ENCODE data around the gene MYLK.

The MYLK gene

GRCh38 chr3:123564056-123564455, 320.1 kb downstream of the MYLK start:
- ATAC-seq (ENCODE audit: low read depth) (no peak), DNase-seq (ENCODE audit: low spot score) (no peak)
- no peak for TF ChIP-seq CTCF (IDR thresholded peaks at IDR 0.05; ENCODE audit: poor library complexity, severe bottlenecking)
- H3K36me3 ChIP-seq (ENCODE audit: low read depth), result peaks cover 37% of the 10 kb centered on the region
- no peak overlapping the region for H3K27ac ChIP-seq (ENCODE audit: poor library complexity, severe bottlenecking)
- H3K9me3 ChIP-seq (ENCODE audit: severe bottlenecking), result no peaks in the 10 kb centered on the region
- H3K4me1 ChIP-seq (ENCODE audit: insufficient read depth, poor library complexity, severe bottlenecking), result no peaks in the 10 kb centered on the region
- H3K27me3 ChIP-seq (ENCODE audit: insufficient read depth, poor library complexity, severe bottlenecking), result no peaks in the 10 kb centered on the region
- H3K4me3 ChIP-seq (ENCODE audit: severe bottlenecking), result no peak overlapping the region

- no peak for TF ChIP-seq CTCF (IDR thresholded peaks at IDR 0.05; ENCODE audit: poor library complexity, severe bottlenecking)
- Histone ChIP-seq H3K36me3 (ENCODE audit: low read depth) (peaks cover 33% of the 10 kb centered on the region), H3K9me3 (ENCODE audit: severe bottlenecking) (no peaks in the 10 kb centered on the region), H3K4me1 (ENCODE audit: insufficient read depth, poor library complexity, severe bottlenecking) (no peaks in the 10 kb centered on the region), H3K27me3 (ENCODE audit: insufficient read depth, poor library complexity, severe bottlenecking) (no peaks in the 10 kb centered on the region), H3K4me3 (ENCODE audit: severe bottlenecking) (no peak overlapping the region), H3K27ac (ENCODE audit: poor library complexity, severe bottlenecking) (no peak overlapping the region)
- DNase-seq (ENCODE audit: low spot score), result no peak
- ATAC-seq (ENCODE audit: low read depth), result no peak
Observed at GRCh38 chr3:123562547-123562946, 321.6 kb downstream of the MYLK start.

- ATAC-seq (ENCODE audit: low read depth) (no peak), DNase-seq (ENCODE audit: low spot score) (no peak)
- no peak for TF ChIP-seq CTCF (IDR thresholded peaks at IDR 0.05; ENCODE audit: poor library complexity, severe bottlenecking)
- Histone ChIP-seq H3K27ac (ENCODE audit: poor library complexity, severe bottlenecking) (no peak overlapping the region), H3K4me3 (ENCODE audit: severe bottlenecking) (no peak overlapping the region), H3K9me3 (ENCODE audit: severe bottlenecking) (no peaks in the 10 kb centered on the region), H3K36me3 (ENCODE audit: low read depth) (peaks cover 36% of the 10 kb centered on the region), H3K27me3 (ENCODE audit: insufficient read depth, poor library complexity, severe bottlenecking) (no peaks in the 10 kb centered on the region), H3K4me1 (ENCODE audit: insufficient read depth, poor library complexity, severe bottlenecking) (no peaks in the 10 kb centered on the region)
Observed at GRCh38 chr3:123561188-123561587, 322.9 kb downstream of the MYLK start.

All from RWPE2 (cell line).